Measurements from ENCODE around the gene IPO4. TPM values are rescaled to one million over a fixed set of nuclear protein-coding genes. Genes with fewer than 3 reads are reported as not detected.

Gene IPO4
- total RNA-seq, 2 donors from 2014 or later, result 19.9 to 64.6 TPM

DNA sequence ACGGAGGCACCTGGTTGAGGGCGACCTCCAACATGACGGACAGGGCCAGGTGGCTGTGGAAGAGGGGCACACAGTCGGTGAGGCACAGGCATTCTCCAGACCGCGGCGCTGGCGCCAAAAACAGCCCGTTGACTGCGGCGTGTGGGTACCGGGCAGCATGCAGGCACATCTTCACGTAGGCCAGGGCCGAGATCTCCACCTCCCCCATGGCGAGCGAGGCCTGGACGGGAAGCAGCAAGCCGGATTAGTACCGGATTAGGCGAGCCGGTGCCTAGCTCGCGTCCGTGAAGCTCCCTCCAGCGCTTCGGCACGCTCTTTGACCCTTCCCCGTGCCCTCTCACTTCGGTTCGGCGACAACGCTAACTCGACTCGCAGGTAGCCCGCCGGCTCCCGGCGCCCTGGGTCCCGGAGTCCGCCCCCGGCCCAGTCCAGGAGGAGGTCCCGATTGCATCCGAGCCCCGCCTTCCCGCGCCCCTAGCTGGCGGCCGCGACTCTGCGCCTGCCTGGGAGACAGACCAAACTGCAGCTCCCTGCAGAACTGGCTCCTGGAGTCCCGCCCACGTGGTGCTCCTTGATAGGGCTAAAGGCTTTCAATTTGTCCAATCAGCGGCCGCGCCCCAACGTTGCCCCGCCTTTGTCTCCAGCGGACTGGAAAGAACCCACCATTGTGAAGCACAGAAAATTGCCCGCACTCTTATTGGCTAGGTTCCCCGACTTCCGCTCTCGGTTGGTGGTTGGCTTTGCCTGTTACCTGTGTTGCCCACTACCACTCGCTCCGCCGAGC lies 47.3 kb downstream of the IPO4 start, which contains the start of gene EMC9:
TSS of gene EMC9 (minus strand) at position 495 of the 784 bp plus-strand sequence. CDS start at position 208, 287 bp downstream.
- Histone ChIP-seq H3K9me3 (no peaks in the 10 kb centered on the region), H3K4me3 (peak within 1 kb of the TSS; percentile 85), H3K4me1 (ENCODE audit: control insufficient read depth in 1 of 2, low read depth in 2 of 2) (peaks cover 23 to 43% of the 10 kb centered on the region in 2 donors), H3K27ac (peak within 1 kb of the TSS; percentile 84 to 90), H3K27me3 (replicated peaks; ENCODE audit: insufficient read depth) (no peaks in the 10 kb centered on the region), H3K36me3 (peaks cover 13% of the 10 kb centered on the region)
- TF ChIP-seq, protein P1, sequence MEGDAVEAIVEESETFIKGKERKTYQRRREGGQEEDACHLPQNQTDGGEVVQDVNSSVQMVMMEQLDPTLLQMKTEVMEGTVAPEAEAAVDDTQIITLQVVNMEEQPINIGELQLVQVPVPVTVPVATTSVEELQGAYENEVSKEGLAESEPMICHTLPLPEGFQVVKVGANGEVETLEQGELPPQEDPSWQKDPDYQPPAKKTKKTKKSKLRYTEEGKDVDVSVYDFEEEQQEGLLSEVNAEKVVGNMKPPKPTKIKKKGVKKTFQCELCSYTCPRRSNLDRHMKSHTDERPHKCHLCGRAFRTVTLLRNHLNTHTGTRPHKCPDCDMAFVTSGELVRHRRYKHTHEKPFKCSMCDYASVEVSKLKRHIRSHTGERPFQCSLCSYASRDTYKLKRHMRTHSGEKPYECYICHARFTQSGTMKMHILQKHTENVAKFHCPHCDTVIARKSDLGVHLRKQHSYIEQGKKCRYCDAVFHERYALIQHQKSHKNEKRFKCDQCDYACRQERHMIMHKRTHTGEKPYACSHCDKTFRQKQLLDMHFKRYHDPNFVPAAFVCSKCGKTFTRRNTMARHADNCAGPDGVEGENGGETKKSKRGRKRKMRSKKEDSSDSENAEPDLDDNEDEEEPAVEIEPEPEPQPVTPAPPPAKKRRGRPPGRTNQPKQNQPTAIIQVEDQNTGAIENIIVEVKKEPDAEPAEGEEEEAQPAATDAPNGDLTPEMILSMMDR (IDR thresholded peaks at IDR 0.05), result peak; percentile 49
- DNase-seq (ENCODE audit: low spot score) (peak; percentile 100), ATAC-seq (ENCODE audit: insufficient number of reproducible peaks, low FRiP score, low read depth) (peak; percentile 94)

DNA sequence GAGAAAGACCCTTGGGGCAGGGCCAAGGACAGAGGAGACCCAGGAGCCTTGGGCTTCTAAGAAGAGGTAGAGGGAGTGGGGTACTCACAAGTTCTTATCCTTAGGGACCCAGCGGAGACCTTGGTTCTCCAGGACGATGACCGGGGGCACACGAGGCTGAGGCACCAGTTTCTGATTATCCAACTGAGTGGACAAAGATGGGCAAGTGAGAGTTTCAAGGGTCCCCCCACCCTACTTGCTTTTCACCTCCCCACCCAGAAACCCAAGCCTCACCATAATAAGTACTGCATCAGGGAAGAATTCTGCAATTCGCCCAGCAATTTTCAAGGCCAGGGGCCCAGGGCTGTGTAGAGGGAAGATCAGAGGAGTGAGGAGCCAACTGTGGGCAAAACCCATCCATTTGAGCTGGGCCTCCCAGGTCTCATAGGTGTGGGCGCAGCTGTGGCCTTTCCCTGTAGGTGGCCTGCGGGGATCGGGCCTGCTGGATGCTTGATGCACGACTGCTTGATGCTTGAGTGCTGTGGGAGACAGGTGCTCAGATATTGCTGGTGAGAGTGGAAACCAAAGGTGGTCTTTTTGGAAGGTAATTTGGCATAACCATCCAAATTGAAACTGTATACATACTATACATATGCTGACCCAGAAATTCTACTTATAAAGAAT lies 49.2 kb downstream of the IPO4 start:
- H3K27ac ChIP-seq, result no peak overlapping the region
- H3K36me3 ChIP-seq, result peaks cover 13% of the 10 kb centered on the region
- TF ChIP-seq, protein P1 (IDR thresholded peaks at IDR 0.05), result no peak
- H3K4me1 ChIP-seq (ENCODE audit: control insufficient read depth in 1 of 2, low read depth in 2 of 2), result peaks cover 17 to 36% of the 10 kb centered on the region in 2 donors
- H3K27me3 ChIP-seq (replicated peaks; ENCODE audit: insufficient read depth), result no peaks in the 10 kb centered on the region
- no peak for DNase-seq (ENCODE audit: low spot score)
- no peak for ATAC-seq (ENCODE audit: insufficient number of reproducible peaks, low FRiP score, low read depth)
- no peak overlapping the region for H3K4me3 ChIP-seq
- H3K9me3 ChIP-seq, result no peaks in the 10 kb centered on the region

DNA sequence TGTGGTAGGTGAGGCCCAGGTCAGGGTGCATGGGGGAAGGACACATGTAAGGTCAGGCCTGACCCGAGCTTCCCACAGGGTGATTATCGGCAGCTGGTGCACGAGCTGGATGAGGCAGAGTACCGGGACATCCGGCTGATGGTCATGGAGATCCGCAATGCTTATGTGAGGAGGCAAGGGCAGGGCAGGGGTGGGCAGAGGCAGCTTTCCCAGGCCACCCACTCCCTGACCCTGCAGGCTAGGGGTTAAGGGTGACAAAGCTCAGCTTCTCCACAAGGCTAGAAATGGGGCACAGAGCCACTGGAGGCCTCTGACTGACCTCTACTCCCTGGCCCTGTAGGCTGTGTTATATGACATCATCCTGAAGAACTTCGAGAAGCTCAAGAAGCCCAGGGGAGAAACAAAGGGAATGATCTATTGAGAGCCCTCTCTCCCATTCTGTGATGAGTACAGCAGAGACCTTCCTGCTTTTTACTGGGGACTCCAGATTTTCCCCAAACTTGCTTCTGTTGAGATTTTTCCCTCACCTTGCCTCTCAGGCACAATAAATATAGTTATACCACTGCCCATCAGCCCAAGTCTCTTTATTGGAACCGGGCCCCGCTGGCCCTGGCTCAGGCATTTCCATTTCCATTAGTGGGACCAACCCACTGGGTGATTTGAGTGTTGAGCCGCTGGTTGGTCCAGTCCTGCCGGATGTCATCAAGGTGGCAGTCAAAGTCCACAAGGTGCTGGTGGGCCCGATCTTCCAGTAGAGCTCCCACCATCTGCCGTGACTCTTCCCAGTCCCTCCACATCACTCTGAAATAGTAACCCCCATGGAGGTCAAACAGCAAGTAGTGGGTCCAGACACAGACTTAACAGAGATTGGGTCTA lies 50.0 kb downstream of the IPO4 start:
- Histone ChIP-seq H3K9me3 (no peaks in the 10 kb centered on the region), H3K27ac (no peak overlapping the region), H3K4me1 (ENCODE audit: control insufficient read depth in 1 of 2, low read depth in 2 of 2) (peaks cover 17 to 36% of the 10 kb centered on the region in 2 donors), H3K36me3 (peaks cover 13% of the 10 kb centered on the region), H3K27me3 (replicated peaks; ENCODE audit: insufficient read depth) (no peaks in the 10 kb centered on the region), H3K4me3 (no peak overlapping the region)
- TF ChIP-seq, protein P1 (IDR thresholded peaks at IDR 0.05), result no peak
- ATAC-seq (ENCODE audit: insufficient number of reproducible peaks, low FRiP score, low read depth), result no peak
- no peak for DNase-seq (ENCODE audit: low spot score)

DNA sequence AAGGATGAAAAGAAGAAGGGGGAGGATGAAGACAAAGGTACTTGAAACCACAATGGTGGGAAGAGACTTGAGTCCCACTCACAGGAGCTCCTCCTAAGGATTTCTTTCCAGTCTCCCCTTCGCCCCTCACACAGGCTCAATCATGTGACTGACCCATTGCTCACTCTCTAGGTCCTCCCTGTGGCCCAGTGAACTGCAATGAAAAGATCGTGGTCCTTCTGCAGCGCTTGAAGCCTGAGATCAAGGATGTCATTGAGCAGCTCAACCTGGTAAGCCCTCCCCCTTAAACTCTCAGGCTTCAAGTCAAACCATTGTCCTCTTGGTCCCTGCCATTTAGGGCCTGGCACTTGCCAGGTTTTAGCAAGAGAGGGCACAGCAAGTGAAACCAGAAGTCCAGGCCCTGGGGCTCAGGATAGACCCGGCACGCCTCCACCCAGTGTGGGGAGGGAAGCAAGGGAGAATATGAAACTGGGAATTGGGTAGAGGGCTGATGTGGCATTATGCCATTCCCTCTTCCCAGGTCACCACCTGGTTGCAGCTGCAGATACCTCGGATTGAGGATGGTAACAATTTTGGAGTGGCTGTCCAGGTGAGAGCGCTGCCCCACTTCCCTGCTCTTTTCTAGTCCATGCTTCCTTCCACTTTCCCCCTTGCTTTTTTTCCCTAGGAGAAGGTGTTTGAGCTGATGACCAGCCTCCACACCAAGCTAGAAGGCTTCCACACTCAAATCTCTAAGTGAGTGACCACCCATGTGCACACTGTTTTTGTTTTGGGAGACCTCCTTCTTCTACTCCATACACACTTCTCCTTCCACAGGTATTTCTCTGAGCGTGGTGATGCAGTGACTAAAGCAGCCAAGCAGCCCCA lies 50.9 kb downstream of the IPO4 start:
- TF ChIP-seq, protein P1 (IDR thresholded peaks at IDR 0.05), result no peak
- no peaks in the 10 kb centered on the region for H3K9me3 ChIP-seq
- no peak for ATAC-seq (ENCODE audit: insufficient number of reproducible peaks, low FRiP score, low read depth)
- DNase-seq (ENCODE audit: low spot score), result no peak
- no peak overlapping the region for H3K27ac ChIP-seq
- peaks cover 17 to 36% of the 10 kb centered on the region in 2 donors for H3K4me1 ChIP-seq (ENCODE audit: control insufficient read depth in 1 of 2, low read depth in 2 of 2)
- no peaks in the 10 kb centered on the region for H3K27me3 ChIP-seq (replicated peaks; ENCODE audit: insufficient read depth)
- peaks cover 13% of the 10 kb centered on the region for H3K36me3 ChIP-seq
- no peak overlapping the region for H3K4me3 ChIP-seq

Measured in thoracic aorta (tissue), 2 donors.